ENCODE results near the gene GPRIN1.

The GPRIN1 gene

DNA sequence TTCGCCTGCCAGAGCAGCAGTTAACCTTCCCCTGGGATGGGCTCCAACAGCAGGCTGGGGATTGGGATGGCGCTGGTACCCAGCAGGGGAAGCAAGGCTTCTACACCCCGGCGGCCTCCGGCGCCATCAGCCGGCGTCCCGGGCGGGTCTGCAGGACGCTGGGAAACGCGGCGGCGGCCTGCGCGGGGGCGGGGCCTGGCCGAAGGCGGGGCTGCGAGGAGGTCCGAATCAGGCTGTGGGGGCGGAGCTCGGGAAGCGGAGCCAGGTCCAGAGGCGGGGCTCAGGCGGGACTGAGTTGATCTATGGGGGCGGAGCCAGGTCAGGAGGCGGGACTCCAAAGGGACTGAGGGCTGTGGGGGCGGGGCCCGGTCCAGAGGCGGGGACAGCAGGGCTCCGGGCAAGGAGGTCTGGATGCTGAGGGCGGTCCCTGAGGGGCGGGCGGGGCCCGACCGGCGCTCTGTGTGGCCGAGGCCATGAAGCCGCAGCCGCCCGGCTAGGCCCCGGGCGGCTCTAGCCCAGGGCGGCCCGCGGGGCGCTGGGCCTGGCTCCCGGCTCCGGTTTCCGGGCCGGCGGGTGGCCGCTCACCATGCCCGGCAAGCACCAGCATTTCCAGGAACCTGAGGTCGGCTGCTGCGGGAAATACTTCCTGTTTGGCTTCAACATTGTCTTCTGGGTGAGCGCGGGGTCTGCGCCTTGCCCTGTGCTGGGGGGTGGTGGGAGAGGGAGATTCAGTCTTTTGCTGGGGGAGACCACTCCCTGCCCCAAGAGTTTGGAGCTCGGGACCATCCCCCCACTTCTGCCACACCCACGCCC lies 37.3 kb upstream of the GPRIN1 start, which contains the start of gene TSPAN17:
TSPAN17 (plus strand) TSS at position 455 of the 813 bp plus-strand sequence; CDS start at position 587, 132 bp downstream.
- no peak for TF ChIP-seq ZNF274 (IDR thresholded peaks at IDR 0.05; ENCODE audit: low read depth, low read length)
- H3K4me3 ChIP-seq (ENCODE audit: low read length): peak within 1 kb of the TSS; percentile 72

DNA sequence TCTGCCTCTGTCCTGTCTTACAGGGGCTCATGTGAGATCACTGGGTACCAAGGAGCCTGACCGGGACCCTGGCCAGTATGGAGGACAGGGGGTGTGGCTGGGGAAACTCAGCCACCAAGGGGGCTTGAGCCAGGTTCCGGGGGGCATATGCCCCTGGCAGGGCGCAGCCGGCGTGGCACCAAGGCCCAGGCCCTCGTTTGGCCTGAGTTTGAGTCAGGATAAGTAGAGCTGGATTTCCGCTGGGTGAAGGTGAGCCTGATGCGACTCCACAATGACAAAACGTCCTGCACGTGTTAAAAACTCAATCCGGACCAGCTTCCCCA lies 36.7 kb upstream of the GPRIN1 start:
- peak overlapping the region; percentile 53; the same call in 1 of the 2 replicates for H3K4me3 ChIP-seq (ENCODE audit: low read length)
- no peak for TF ChIP-seq ZNF274 (IDR thresholded peaks at IDR 0.05; ENCODE audit: low read depth, low read length)

DNA sequence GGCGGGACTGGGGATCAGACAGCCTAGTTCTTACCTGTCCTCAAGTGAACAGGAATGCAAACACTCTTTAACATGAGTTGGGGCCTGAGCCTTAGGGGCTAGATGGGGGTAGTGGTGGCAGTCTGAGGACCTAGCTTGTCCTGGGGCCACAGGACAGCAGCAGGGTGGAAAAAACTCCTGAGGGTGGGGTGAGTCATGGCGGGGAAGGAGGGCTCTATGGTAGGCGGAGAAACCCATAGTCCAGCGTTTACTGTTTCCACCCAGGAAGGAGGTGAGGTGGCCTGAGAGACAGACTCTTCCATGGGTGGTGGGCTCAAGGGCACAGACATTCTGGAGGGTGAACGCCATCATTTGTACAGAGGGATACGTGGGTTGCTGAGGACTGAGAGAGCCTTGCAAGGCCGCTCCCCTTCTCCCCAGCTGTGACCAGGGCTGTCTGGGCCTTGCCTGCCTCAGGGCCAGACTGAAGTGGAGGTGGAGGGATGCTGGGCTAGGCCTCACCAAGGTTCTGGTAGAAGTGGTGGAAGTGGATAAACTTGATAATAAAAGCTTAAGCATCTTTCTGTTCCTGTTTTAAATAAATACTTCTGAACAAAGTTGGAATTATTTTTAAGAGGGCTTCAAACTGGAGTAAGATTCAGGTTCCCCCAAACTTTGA lies 36.2 kb upstream of the GPRIN1 start:
- no peak overlapping the region; the same call in 1 of the 2 replicates for H3K4me3 ChIP-seq (ENCODE audit: low read length)
- no peak for TF ChIP-seq ZNF274 (IDR thresholded peaks at IDR 0.05; ENCODE audit: low read depth, low read length)

GRCh38 chr5:176644878-176645670 lies 35.1 kb upstream of the GPRIN1 start:
- H3K4me3 ChIP-seq (ENCODE audit: low read length): no peak overlapping the region
- TF ChIP-seq ZNF274 (IDR thresholded peaks at IDR 0.05; ENCODE audit: low read depth, low read length): no peak

DNA sequence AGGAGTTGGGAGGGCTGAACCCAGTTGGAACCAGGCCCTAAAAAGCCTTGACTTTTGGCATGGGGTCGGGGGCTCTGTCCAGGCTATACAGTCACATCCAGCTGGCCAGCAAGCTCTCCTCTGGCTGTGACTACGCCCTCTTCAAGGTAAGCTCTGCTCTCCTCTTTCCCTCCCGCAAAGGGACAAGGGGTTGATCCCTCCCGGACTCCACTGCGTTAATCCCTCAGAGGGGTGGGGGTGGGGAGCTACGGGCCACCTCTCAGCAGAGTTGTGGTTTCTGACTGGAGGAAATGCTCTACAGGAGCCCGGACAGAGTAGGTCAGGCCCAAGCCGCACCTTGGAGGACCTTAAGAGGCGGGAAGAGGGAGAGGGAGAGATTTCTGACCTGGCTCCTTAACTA lies 34.3 kb upstream of the GPRIN1 start:
- TF ChIP-seq ZNF274 (IDR thresholded peaks at IDR 0.05; ENCODE audit: low read depth, low read length): no peak
- H3K4me3 ChIP-seq (ENCODE audit: low read length): no peak overlapping the region

- no peak for TF ChIP-seq ZNF274 (IDR thresholded peaks at IDR 0.05; ENCODE audit: low read depth, low read length)
- H3K4me3 ChIP-seq (ENCODE audit: low read length): no peak overlapping the region
Observed at GRCh38 chr5:176643491-176644219, 33.7 kb upstream of the GPRIN1 start.

DNA sequence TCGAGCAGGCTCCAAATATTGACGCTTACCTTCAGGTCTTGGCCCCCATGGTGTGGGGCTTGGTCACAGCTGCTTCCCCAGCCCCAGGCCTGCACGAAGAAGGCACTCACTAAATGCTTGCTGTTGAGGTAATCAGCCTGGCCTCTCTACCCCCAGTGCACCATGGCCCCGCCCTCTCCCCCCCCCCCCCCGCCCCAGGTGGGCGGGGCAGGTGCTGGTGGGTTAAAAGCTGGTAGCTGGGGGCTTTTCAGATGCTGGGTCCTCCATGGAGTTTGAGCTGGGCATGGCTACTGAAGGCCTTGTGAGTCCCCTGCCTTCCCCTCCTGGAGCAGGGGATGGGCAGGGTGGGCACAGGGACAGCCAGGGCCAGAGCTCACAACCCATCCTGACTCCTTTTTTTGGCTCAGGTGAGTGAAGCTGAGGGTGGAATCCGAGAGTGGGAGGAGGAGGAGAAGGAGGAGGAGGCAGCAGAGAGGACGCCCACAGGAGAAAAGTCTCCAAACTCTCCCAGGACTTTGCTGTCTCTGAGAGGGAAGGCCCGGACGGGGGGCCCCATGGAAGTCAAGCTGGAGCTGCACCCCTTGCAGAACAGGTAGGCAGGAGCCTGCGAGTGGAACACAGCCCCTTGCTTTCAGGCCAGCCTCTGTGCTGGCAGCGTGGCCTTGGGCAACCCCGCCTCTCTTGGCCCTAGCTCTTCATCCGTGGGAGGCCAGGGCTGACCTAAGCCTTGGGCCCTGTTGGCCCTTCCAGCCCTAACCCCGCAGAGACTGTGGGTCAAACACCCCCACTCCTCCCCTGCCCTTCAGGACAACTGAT lies 32.9 kb upstream of the GPRIN1 start:
- H3K4me3 ChIP-seq (ENCODE audit: low read length): no peak overlapping the region
- TF ChIP-seq ZNF274 (IDR thresholded peaks at IDR 0.05; ENCODE audit: low read depth, low read length): no peak

DNA sequence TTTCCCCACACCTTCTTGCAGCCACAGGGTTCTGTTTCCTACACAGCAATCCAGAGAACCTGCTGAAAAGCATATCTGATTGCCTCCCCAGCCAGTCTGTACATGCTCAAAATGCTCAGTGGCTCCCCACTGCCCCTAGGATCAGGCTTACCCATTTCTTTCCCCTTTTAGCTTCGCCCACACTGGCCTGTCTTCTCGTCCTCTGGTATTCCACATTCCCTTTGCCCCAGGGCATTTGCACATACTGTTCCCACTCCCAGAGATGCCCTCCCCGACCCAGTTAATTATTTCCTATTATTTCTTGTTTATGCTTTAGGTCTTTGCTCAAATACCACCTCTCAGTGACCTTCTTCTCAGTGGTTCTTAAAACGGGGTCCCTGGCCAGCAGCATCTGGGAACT lies 30.7 kb upstream of the GPRIN1 start:
- no peak for TF ChIP-seq ZNF274 (IDR thresholded peaks at IDR 0.05; ENCODE audit: low read depth, low read length)
- no peak overlapping the region for H3K4me3 ChIP-seq (ENCODE audit: low read length)

- TF ChIP-seq ZNF274 (IDR thresholded peaks at IDR 0.05; ENCODE audit: low read depth, low read length): no peak
- H3K4me3 ChIP-seq (ENCODE audit: low read length): no peak overlapping the region
Observed at GRCh38 chr5:176639981-176640380, 30.0 kb upstream of the GPRIN1 start.

DNA sequence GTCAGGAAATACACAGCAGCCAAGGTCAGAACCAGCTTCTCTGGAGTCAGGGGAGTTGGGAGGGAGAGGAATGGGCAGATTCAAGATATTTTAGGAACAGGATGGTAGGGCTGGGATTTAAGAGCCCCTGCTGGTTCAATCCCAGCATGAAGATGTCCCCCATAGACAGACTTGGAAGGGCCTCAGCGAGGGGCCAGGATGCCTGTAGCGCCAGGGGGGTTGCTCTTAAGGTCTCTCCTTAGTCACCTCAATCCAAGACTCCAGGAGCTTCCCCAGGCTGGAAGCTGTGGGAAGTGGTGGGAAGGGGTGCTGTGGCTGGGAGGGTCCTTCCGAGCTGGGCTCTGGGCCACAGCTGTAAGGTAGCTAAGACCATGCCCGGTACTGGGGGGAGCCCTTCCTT lies 29.3 kb upstream of the GPRIN1 start:
- H3K4me3 ChIP-seq (ENCODE audit: low read length): no peak overlapping the region
- no peak for TF ChIP-seq ZNF274 (IDR thresholded peaks at IDR 0.05; ENCODE audit: low read depth, low read length)

- H3K4me3 ChIP-seq (ENCODE audit: low read length): no peak overlapping the region
- TF ChIP-seq ZNF274 (IDR thresholded peaks at IDR 0.05; ENCODE audit: low read depth, low read length): no peak
Observed at GRCh38 chr5:176638437-176638836, 28.5 kb upstream of the GPRIN1 start.

GRCh38 chr5:176637556-176637955 lies 27.6 kb upstream of the GPRIN1 start:
- H3K4me3 ChIP-seq (ENCODE audit: low read length): no peak overlapping the region
- no peak for TF ChIP-seq ZNF274 (IDR thresholded peaks at IDR 0.05; ENCODE audit: low read depth, low read length)

DNA sequence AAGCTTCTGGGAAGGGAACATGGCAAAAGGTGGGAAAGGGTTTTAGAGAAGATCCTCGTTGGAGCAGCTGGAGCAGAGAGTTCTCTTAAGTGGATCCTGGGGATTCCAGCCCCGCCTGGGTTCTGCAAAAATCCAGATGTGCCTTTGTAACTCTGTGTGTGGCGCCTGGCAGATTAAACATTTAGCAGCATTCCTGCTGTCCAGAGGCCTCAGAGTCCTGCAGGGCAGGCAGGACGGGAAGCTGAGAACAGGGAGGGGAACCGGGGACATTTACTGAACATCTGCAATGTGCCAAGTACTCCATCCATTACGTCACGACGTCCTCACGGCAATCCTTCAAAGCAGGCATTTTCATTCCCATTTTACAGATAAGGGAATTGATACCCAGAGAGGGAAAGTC lies 26.5 kb upstream of the GPRIN1 start:
- no peak for TF ChIP-seq ZNF274 (IDR thresholded peaks at IDR 0.05; ENCODE audit: low read depth, low read length)
- H3K4me3 ChIP-seq (ENCODE audit: low read length): no peak overlapping the region

All from GM08714 (cell line).